DLD1 (cell line): ENCODE data around the gene TMEM52.

ENCODE experiments used
- in situ Hi-C: cut with HindIII; loops from 2 replicates; pipeline ENCODE4 v1.10.0; 2017; ENCODE audit warnings: low sequenced_read_pairs

Gene TMEM52

GRCh38 chr1:1895456-1896336 is 23.4 kb downstream of the TMEM52 start:
- in situ Hi-C loops, result no loop called here

DNA sequence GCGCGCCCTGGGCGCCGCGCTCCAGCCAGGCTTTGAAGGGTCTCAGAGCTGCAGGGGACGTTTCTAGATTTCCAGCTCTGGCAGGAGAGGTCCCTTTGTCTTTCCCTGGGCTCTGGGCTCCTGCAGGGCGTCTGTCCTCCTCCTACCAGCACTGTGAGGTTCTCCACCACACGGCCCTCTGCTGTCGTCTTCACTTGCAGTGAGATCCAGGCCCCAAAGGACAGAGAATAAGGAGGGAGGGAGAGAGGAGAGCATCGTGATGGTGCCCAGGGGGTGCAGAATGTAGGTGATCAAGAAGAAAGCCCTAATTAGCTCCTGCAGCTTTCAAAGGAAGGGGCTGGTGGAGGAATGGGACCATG is 24.0 kb downstream of the TMEM52 start:
- in situ Hi-C loops, result no loop called here

DNA sequence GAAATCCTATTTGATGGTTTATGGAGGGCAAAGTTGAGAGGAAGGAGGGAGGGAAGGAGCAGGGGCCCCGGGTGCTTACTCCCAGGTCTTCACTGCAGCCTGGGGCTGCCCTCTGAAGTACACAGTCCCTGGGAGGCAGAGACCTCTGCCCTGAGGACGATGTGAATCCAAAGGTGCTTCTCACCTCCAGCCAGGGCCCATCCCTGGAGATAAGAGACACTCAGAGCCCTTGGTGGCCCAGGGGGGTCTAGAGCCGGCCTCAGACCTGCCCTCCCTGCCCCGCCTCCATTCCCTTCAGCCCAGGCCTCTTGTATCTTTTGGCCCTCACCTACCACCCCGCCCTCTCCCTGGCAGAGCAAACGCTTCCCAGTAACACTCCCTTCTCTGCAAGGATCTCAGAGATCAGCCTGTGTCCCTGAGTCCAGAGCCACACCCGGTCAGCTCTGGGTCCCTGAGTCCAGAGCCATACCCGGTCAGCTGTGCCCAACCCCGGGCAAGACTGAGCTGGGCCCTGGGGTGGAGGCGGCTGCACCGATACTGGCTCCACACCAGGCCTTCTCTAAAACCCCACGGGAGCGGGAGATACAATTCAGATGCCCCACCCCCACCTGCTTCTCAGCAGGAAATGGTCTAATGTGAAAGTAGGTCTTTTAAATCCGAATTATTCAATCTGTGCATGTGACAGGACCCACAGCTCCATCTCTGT is 24.6 kb downstream of the TMEM52 start:
- in situ Hi-C loops, result no loop called here

DNA sequence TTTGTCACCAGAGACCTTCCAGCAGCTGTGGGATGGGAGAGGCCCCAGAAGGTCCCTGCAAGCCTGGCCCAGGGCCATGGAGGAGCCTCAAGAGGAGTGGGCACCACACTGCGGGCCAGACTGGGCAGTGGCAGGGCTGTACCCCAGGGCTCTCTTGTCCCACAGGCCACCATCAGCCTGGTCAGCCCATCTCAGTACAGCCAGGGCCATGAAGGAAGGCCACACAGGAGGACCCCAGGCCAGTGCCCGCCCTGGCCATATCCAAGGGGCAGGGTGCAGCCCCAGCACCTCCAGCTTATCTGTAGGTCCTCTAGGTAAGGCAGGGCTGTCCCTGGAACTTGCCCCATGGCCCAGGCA is 25.1 kb downstream of the TMEM52 start:
- in situ Hi-C loops, result no loop called here

DNA sequence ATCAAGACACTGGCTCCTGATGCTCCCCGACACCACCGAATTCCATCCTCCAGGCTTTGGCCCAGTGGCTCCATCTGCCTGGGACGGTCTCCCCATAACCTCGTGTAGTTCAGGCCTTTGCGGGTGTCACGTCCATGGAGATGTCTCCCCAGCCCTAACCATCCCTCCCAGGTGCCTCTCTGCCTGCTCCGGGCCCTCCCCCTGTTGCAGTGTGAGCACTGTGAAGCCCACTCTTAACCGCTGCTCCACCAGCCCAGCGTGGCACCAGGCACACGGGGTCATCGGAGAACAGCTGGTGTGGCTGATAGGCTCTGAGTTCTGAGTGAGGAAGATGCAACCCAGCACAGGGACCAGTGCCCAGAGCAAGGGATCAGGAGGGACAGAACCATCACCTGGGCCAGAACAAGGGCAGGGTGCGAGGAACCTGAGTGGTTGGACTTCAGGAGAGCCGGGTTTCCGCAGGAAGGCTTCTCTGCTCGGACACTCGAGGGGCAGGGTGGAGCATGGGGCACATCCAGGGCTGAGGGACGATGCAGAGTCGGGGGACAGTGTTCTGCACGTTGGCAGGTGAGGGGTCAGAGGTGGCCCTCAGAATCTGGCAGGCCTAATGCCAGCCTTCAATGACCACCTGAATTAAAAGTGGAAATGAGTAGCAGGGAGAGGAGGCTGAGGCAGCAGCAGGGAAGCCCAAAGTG is 25.6 kb downstream of the TMEM52 start:
- in situ Hi-C loops, result no loop called here

DNA sequence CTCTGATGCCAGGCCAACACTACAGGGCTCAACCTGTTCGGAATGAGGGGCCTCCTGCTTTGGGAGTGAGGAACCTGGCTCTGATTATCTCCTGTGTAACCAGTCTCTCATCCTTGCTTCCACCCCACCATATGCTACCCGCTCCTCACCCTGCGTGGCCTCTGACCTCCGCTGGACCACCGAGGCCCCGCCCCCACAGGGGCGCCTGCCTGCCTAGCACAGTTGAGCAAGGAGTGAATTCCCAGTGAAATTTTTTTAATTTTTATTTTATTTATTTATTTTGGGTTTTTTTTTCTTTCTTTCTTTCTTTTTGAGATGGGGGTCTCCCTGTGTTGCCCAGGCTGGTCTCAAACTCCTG is 26.3 kb downstream of the TMEM52 start:
- in situ Hi-C loops, result no loop called here

DNA sequence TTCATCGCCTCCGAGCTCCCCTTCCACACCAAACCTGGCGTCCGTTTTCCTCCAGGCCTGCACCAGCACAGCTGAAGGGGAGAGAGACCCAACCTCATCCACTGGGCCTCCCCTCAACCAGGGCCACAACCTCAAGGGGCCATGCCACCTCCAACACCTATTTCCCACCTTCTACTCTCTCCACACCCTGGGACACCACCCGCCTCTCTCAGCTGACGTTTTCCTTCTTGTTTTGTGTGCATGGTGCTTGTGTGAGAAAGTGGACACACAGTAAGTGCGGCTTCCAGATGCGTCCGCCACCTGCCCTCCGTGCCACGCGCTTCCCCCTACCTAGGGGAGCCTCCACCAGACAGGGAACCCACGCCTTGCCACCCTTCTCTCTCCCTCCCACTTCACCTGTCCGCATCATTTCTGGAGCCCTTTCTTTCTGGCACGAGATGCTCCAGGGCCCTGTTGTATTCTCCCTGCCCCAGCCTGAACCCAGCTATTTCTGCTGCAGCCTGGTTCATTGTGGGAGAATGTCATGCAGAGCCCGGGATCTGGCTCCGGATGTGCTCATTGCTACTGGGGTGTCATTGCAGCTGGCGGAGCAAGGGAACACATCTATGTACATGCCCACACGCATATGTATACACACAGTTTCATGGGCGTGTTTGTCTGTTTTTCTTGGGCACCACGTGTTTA is 26.9 kb downstream of the TMEM52 start:
- in situ Hi-C loops, result no loop called here

- in situ Hi-C loops, result no loop called here
Observed at GRCh38 chr1:1891349-1892078, 27.6 kb downstream of the TMEM52 start.

DNA sequence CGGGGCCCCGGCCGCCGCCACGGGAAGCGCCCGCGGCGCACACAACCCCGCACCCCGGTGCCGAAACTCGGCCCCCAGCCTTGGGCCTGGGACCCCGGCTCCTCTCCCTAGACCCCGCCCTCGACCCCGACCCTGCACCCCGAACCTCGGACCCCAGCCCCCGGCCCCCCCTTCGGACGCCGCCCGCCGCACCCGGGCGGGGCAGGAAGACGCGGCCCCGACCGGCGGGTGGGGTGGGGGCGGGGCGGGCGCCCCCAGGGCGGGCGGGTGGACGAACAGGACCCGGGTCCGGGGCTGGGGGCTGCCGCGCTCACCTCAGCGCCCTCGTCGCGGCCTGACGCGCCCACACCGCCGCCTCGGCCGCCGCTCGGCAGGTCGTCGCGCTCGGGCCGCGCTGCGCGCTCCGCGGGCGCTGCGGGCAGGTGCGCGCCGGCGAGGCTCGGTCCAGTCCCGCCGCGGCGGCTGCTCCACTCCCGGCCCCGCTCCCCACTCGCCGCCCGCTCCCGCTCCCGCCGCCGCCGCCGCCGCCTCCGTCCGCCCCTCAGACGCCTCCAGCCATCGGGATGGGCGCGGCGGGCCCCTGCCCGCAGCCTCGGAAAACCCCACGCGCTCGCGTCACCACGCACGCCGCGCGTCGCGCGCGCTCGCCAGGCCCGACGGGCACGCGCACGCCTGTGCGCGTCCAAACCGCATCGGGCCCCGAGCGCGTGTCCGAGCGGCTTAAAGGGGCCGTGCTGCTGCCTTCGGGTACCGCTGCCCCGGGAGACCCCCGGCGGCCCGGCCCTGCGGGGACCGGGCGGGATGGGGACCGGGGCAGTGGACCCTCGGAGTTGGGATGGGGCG is 28.4 kb downstream of the TMEM52 start, which contains the start of gene GNB1:
TSS of gene GNB1 (minus strand) at position 582 of the 843 bp plus-strand sequence. CDS start 65,634 bp downstream, outside the sequence.
- in situ Hi-C loops, result no loop called here

- in situ Hi-C loops, result loop anchor here (10.0 kb wide), 1 partner anchor 65 kb away; no protein-coding TSS in a partner anchor
Observed at GRCh38 chr1:1889847-1890505, 29.1 kb downstream of the TMEM52 start.

DNA sequence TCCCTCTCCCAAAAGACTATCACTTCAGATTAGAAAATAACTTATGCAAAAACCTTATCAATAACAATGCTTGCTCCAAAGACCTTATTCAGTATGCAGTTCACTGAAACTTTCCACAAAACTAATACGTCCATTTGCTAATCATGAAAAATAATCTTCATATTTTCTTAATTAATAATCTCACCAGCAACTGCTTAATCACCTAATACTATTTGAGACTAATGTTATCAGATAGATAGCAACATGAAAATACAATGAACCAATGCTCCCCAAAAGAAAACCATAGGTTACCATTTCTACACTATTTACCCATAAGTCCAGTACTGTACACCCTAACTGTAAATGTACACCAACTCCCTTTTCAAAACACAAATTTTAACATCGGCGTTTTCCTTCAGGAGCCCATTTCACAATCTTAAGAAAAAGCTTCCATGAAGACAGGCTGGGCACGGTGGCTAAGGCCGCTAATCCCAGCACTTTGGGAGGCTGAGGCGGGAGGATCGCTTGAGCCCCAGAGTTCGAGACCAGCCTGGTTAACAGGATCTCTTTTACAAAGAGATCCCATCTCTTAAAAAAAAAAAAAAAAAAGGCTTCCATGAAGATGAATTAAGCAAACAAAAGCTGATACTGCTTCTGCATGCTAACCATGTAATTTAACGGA is 29.9 kb downstream of the TMEM52 start:
- in situ Hi-C loops, result loop anchor here (10.0 kb wide), 1 partner anchor 64 kb away; no protein-coding TSS in a partner anchor

- in situ Hi-C loops, result loop anchor here (10.0 kb wide), 1 partner anchor 59 kb away; no protein-coding TSS in a partner anchor
Observed at GRCh38 chr1:1883890-1884289, 35.2 kb downstream of the TMEM52 start.

- in situ Hi-C loops, result loop anchor here (10.0 kb wide), 1 partner anchor 58 kb away; no protein-coding TSS in a partner anchor
Observed at GRCh38 chr1:1883092-1883873, 35.8 kb downstream of the TMEM52 start.

GRCh38 chr1:1881727-1882126 is 37.4 kb downstream of the TMEM52 start:
- in situ Hi-C loops, result loop anchor here (10.0 kb wide), 1 partner anchor 57 kb away; no protein-coding TSS in a partner anchor

DNA sequence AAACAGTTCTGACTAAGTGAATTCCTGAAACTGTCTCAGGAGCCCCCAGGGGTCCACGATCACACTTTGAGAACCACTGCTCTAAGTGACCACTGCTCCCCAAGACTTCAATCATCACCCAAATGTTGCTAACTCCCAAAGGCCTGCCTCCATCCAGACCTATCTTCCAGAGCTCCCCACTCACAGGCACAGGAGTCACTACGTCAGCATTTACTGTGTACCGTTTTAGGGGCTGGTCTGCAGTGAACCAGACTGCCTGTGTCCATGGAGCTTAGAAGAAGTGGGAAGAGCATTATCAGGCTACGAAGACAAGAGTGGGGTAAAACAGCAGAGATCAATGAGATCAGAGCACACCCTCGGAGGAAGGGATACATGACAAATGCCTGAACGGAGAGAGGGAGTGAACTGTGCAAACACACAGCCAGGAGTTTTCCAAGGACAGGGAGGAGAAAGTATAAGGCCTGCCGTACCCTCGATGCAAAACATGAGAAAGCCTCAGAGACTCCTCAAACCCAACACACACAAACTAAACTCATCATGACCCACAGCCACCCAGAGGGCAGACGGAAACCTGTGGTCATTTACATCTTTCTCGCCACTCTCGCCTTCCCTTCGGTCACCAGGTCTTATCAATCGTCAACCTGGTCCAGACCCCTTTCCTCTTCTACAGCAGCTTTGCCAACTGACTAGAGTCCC is 38.3 kb downstream of the TMEM52 start:
- in situ Hi-C loops, result loop anchor here (10.0 kb wide), 1 partner anchor 56 kb away; no protein-coding TSS in a partner anchor

GRCh38 chr1:1879942-1880341 is 39.1 kb downstream of the TMEM52 start:
- in situ Hi-C loops, result loop anchor here (10.0 kb wide), 1 partner anchor 55 kb away; no protein-coding TSS in a partner anchor
